GM12878 (cell line): ENCODE measurements around the gene SLC39A7. TPM values are rescaled to one million over a fixed set of nuclear protein-coding genes. Genes with fewer than 3 reads are reported as not detected.

Source experiments
- ATAC-seq: fragments of 200-7000 bp; cut with Tn5 transposase; 3 replicates; pipeline ENCODE4 v1.9.1; 2020; ENCODE audit warnings: mild to moderate bottlenecking, moderate library complexity
- BruUV-seq: library from RNA; stranded (reverse); fragments of 400-500 nt; replicated peaks from 2 replicates; lab custom pipeline; 2021; lab: Mats Ljungman, UMichigan
- CTCF ChIA-PET: fragments of 300-600 bp; sonication (Branson Sonifier 250); formaldehyde crosslinking; extraction: SDS; loops from one replicate; lab custom pipeline; 2021; ENCODE audit warnings: inconsistent platforms; lab: Yijun Ruan, JAX
- POLR2A ChIA-PET: fragments of 350-600 bp; formaldehyde crosslinking; extraction: SDS; loops from one replicate; lab custom pipeline; 2021; ENCODE audit warnings: inconsistent platforms; lab: Charles Lee
- RAD21 ChIA-PET: fragments of 300-600 bp; sonication (Branson Sonifier 250); formaldehyde crosslinking; loops from one replicate; lab custom pipeline; 2023; ENCODE audit warnings: antibody characterized with exemption; ENCODE audit not compliant: unreplicated experiment; lab: Charles Lee
- SMC1A ChIA-PET: fragments of 300-600 bp; sonication (Branson Sonifier 250); formaldehyde crosslinking; loops from one replicate; lab custom pipeline; 2023; ENCODE audit not compliant: unreplicated experiment, uncharacterized antibody; lab: Charles Lee
- DNase-seq: peaks from one replicate; pipeline ENCODE4 v3.0.0-alpha.2; 2011; ENCODE audit warnings: low read depth, low spot score
- FAIRE-seq: peaks from 3 replicates; lab custom pipeline; 2011; peaks lifted over from hg19 to GRCh38; lab: Jason Lieb, UNC
- H2AFZ ChIP-seq: 2 replicates; pipeline ENCODE4 v1.6.0; 2011; ENCODE audit warnings: low read depth, low read length, control low read depth; ENCODE audit not compliant: control insufficient read depth
- H3K27ac ChIP-seq: 2 replicates; pipeline ENCODE4 v1.5.1; 2011; ENCODE audit warnings: control low read depth; ENCODE audit not compliant: control insufficient read depth, insufficient read depth
- H3K27me3 ChIP-seq, 2 experiments: replicated peaks in 1 of 2; 2 replicates each; pipeline versions ENCODE4 v1.6.0 to v1.6.1; 2011; ENCODE audit warnings: low read length in 1 of 2; ENCODE audit not compliant: control insufficient read depth in 2 of 2, insufficient read depth in 2 of 2
- H3K36me3 ChIP-seq, 2 experiments: 2 replicates each; pipeline ENCODE4 v1.5.1; 2011; ENCODE audit warnings: low read length in 1 of 2; ENCODE audit not compliant: control insufficient read depth in 2 of 2, insufficient read depth in 2 of 2
- H3K4me1 ChIP-seq: 2 replicates; pipeline ENCODE4 v1.6.1; 2011; ENCODE audit warnings: mild to moderate bottlenecking, low read length, moderate library complexity, mixed read lengths; ENCODE audit not compliant: control insufficient read depth, insufficient read depth
- H3K4me2 ChIP-seq: 2 replicates; pipeline ENCODE4 v1.6.0; 2011; ENCODE audit warnings: control low read depth; ENCODE audit not compliant: control insufficient read depth, insufficient read depth
- H3K4me3 ChIP-seq: fragments of 200-600 bp; sonication (generic); 2 replicates; pipeline ENCODE4 v1.5.1; 2016
- H3K79me2 ChIP-seq: 2 replicates; pipeline ENCODE4 v1.6.0; 2011; ENCODE audit warnings: low read length; ENCODE audit not compliant: control insufficient read depth, insufficient read depth
- H3K9ac ChIP-seq: 2 replicates; pipeline ENCODE4 v1.8.0; 2011; ENCODE audit warnings: low read length, control low read depth, mixed read lengths; ENCODE audit not compliant: control insufficient read depth, insufficient read depth
- H3K9me3 ChIP-seq: replicated peaks from 3 replicates; pipeline ENCODE4 v1.5.1; 2011; ENCODE audit warnings: mild to moderate bottlenecking, low read length; ENCODE audit not compliant: control insufficient read depth, insufficient read depth
- H4K20me1 ChIP-seq: 2 replicates; pipeline ENCODE4 v1.6.0; 2011; ENCODE audit not compliant: control insufficient read depth, insufficient read depth
- CBX5 ChIP-seq: sonication (generic); IDR thresholded peaks from 2 replicates; pipeline ENCODE4 v1.6.1; 2016; ENCODE audit warnings: low read depth, moderate library complexity, mild to moderate bottlenecking, inconsistent platforms
- CHD2 ChIP-seq: IDR thresholded peaks from 2 replicates; pipeline ENCODE4 v1.6.1; 2011; ENCODE audit warnings: low read depth, low read length, improper control_type of control experiment, borderline replicate concordance
- HDAC6 ChIP-seq: fragments of 200-600 bp; sonication (generic); IDR thresholded peaks from one replicate; pipeline ENCODE4 v1.8.0; 2017; ENCODE audit warnings: antibody characterized with exemption; ENCODE audit not compliant: unreplicated experiment
- KDM1A ChIP-seq: fragments of 200-600 bp; sonication (generic); IDR thresholded peaks from 2 replicates; pipeline ENCODE4 v1.6.1; 2016; ENCODE audit warnings: borderline replicate concordance
- MTA3 ChIP-seq: IDR thresholded peaks from 2 replicates; pipeline ENCODE4 v1.6.1; 2012; ENCODE audit warnings: low read length, inconsistent platforms, borderline replicate concordance
- POLR2A ChIP-seq: IDR thresholded peaks from 2 replicates; pipeline ENCODE4 v1.6.1; 2011; ENCODE audit warnings: low read depth, mild to moderate bottlenecking, low read length
- WGBS: methylation state at CpG from one replicate; pipeline ENCODE4 v1.1.6; 2016; ENCODE audit warnings: low lambda C conversion rate; ENCODE audit not compliant: insufficient replicate concordance, insufficient coverage; ENCODE audit errors: missing lambda C conversion rate; 5-methylcytosine and 5-hydroxymethylcytosine counted together
- in situ Hi-C: fragments of 300-500 bp; cut with MboI; formaldehyde crosslinking; loops from 9 replicates; pipeline ENCODE4 v1.14.3; 2018; ENCODE audit warnings: mixed read lengths
- intact Hi-C: fragments of 100-400 bp; cut with micrococcal nuclease; formaldehyde crosslinking; loops from one replicate; pipeline ENCODE4 v1.14.2; 2022; ENCODE audit not compliant: unreplicated experiment
- polyA plus RNA-seq, 11 experiments: library from polyadenylated mRNA; depleted of rRNA in 4 of 11; unstranded in 6 of 11; stranded (reverse) in 5 of 11; fragments of >200 nt; fragmentation: Nextera tagmentation in 4 of 11; fragmentation: Illumina TruSeq in 1 of 11; extraction: Ambion mirVana in 4 of 11; extraction: Trizol in 1 of 11; gene quantifications; 1 replicate in 1 of 11; 2 replicates in 10 of 11; pipeline versions ENCODE4 v1.2.1 to v1.2.3, GENCODE V29; 2011 to 2016; ENCODE audit warnings: inconsistent platforms in 2 of 11, missing spikeins in 2 of 11, low read depth in 1 of 11
- total RNA-seq, 4 experiments: library from RNA; depleted of rRNA in 3 of 4; stranded (reverse); fragments of >200 nt in 3 of 4; fragmentation: Illumina TruSeq in 1 of 4; extraction: Trizol in 1 of 4; gene quantifications; 2 replicates each; pipeline versions ENCODE4 v1.2.1 to v1.2.3, GENCODE V29; 2013 to 2021

The SLC39A7 gene
- total and polyA plus RNA-seq, 10 of the 15 experiments (the other 5 are each of a cell fraction or from before 2014, with no cell fraction given): 7.3 to 63.1 (median 40.6) TPM

DNA sequence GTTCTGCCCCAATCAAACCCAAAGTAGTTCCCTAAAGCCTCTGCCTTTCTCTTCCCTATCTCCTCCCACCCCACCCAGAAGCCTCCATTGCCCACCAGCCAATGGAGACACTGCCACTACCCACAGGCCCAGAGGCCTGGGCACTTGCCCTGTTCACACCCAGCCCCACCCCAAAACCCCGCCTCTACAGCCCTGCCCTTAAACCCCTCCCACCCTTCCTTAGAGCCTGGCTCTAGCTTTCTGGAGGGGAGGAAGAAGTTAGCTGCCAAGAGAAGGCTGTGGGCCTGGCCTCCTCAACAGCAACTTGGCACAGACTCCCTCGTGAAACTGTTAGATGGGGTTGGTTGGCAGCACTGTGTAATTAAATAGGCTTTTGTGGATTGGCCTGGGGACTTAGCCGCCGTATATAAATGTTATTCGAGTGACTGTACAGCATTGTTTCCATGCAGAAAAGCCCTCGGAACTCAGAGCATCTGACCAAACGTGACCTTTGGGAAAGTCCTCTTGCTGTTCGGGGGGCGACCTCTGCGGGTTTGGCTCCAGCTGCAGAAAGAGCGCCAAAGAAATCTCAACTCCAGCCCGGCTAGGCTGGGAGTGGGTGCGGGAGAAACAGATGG is 39.8 kb upstream of the SLC39A7 start:
- SMC1A ChIA-PET: interaction anchor here (0.7 to 4.3 kb wide), 7 partner anchors 12 to 152 kb away, joined by 3 to 27 read pairs (median 4); no protein-coding TSS in a partner anchor
- POLR2A ChIA-PET: interaction anchor here (0.6 to 1.2 kb wide), 2 partner anchors 88 to 220 kb away, joined by 3 read pairs; no protein-coding TSS in a partner anchor
- TF ChIP-seq CBX5 (no peak), POLR2A (no peak), MTA3 (no peak), HDAC6 (no peak), KDM1A (no peak), CHD2 (no peak)
- Histone ChIP-seq H3K9ac (no peak overlapping the region), H3K9me3 (no peaks in the 10 kb centered on the region), H3K79me2 (no peaks in the 10 kb centered on the region), H3K27me3 (no peaks in the 10 kb centered on the region), H4K20me1 (no peaks in the 10 kb centered on the region), H3K27ac (no peak overlapping the region), H2AFZ (no peak overlapping the region), H3K4me2 (peak overlapping the region; percentile 95), H3K4me3 (no peak overlapping the region), H3K4me1 (peaks cover 4% of the 10 kb centered on the region), H3K36me3 (no peaks in the 10 kb centered on the region)
- in situ Hi-C loops (no loop called here), intact Hi-C loops (loop anchor here (1.0 kb wide), 2 partner anchors 36 to 87 kb away; no protein-coding TSS in a partner anchor)
- no peak for FAIRE-seq
- BruUV-seq: no TSS peak
- CTCF ChIA-PET: interaction anchor here (0.5 to 9.5 kb wide), 16 partner anchors 7 to 88 kb away, joined by 3 to 80 read pairs (median 4); partner anchors contain the start of gene HLA-DPA1
- peak; percentile 59 for ATAC-seq
- RAD21 ChIA-PET: interaction anchor here (0.6 to 5.3 kb wide), 8 partner anchors 11 to 161 kb away, joined by 3 to 27 read pairs (median 4); partner anchors contain the start of gene B3GALT4
- 35% methylated on average over 13 of the region's 13 CpGs for WGBS
- DNase-seq: no peak
